GM12878 (cell line): ENCODE results near the gene TTLL11. TPM values are rescaled to one million over a fixed set of nuclear protein-coding genes. Genes with fewer than 3 reads are reported as not detected.

Experiments used
- CEBPB ChIP-seq, 2 experiments: fragments of 150-350 bp in 1 of 2; IDR thresholded peaks; 2 replicates each; pipeline ENCODE4 v1.6.1; 2012 to 2014; ENCODE audit warnings: low read depth in 2 of 2, low read length in 2 of 2, borderline replicate concordance in 1 of 2, inconsistent platforms in 1 of 2
- CHD4 ChIP-seq: fragments of 200-600 bp; sonication (generic); IDR thresholded peaks from 2 replicates; pipeline ENCODE4 v1.6.1; 2016; ENCODE audit warnings: mild to moderate bottlenecking
- EZH2 ChIP-seq: IDR thresholded peaks from 2 replicates; pipeline ENCODE4 v1.6.1; 2012; ENCODE audit warnings: low read depth, mild to moderate bottlenecking, control low read depth, inconsistent platforms, low read length, borderline replicate concordance; ENCODE audit not compliant: control insufficient read depth
- FOXM1 ChIP-seq: IDR thresholded peaks from 2 replicates; pipeline ENCODE4 v1.6.1; 2012; ENCODE audit warnings: low read depth, mild to moderate bottlenecking, inconsistent platforms, low read length, moderate library complexity
- HDAC2 ChIP-seq: fragments of 200-600 bp; sonication (generic); IDR thresholded peaks from 2 replicates; pipeline ENCODE4 v1.6.1; 2017
- LARP7 ChIP-seq: fragments of 450-650 bp; IDR thresholded peaks from 2 replicates; pipeline ENCODE4 v1.6.1; 2017; ENCODE audit warnings: mild to moderate bottlenecking
- MEF2B ChIP-seq: fragments of 450-650 bp; IDR thresholded peaks from 2 replicates; pipeline ENCODE4 v1.6.1; 2018; ENCODE audit warnings: mild to moderate bottlenecking, moderate library complexity; ENCODE audit not compliant: partially characterized antibody, poor library complexity, severe bottlenecking
- NFYA ChIP-seq: IDR thresholded peaks from 2 replicates; pipeline ENCODE4 v1.6.1; 2011; ENCODE audit warnings: low read depth, mild to moderate bottlenecking, low read length, improper control_type of control experiment, borderline replicate concordance
- RCOR1 ChIP-seq: conservative IDR thresholded peaks from 2 replicates; pipeline ENCODE4 v1.6.1; 2012; ENCODE audit warnings: low read depth, low read length, improper control_type of control experiment
- RELA ChIP-seq: fragments of 450-650 bp; IDR thresholded peaks from 2 replicates; pipeline ENCODE4 v1.8.0; 2014; ENCODE audit warnings: borderline replicate concordance; ENCODE audit not compliant: partially characterized antibody
- RELB ChIP-seq: fragments of 450-650 bp; IDR thresholded peaks from 2 replicates; pipeline ENCODE4 v1.6.1; 2017; ENCODE audit warnings: low read depth, mild to moderate bottlenecking, moderate library complexity
- SMAD1 ChIP-seq: fragments of 450-650 bp; IDR thresholded peaks from 2 replicates; pipeline ENCODE4 v1.6.1; 2018; ENCODE audit warnings: mild to moderate bottlenecking, low read depth; ENCODE audit not compliant: partially characterized antibody
- SREBF2 ChIP-seq: IDR thresholded peaks from 2 replicates; pipeline ENCODE4 v1.6.1; 2012; ENCODE audit warnings: mild to moderate bottlenecking, low read length
- TARDBP ChIP-seq: IDR thresholded peaks from 2 replicates; pipeline ENCODE4 v1.6.1; 2016; ENCODE audit warnings: borderline replicate concordance
- polyA plus RNA-seq, 11 experiments: library from polyadenylated mRNA; depleted of rRNA in 4 of 11; unstranded in 6 of 11; stranded (reverse) in 5 of 11; fragments of >200 nt; fragmentation: Nextera tagmentation in 4 of 11; fragmentation: Illumina TruSeq in 1 of 11; extraction: Ambion mirVana in 4 of 11; extraction: Trizol in 1 of 11; gene quantifications; 1 replicate in 1 of 11; 2 replicates in 10 of 11; pipeline versions ENCODE4 v1.2.1 to v1.2.3, GENCODE V29; 2011 to 2016; ENCODE audit warnings: inconsistent platforms in 2 of 11, missing spikeins in 2 of 11, low read depth in 1 of 11
- total RNA-seq, 4 experiments: library from RNA; depleted of rRNA in 3 of 4; stranded (reverse); fragments of >200 nt in 3 of 4; fragmentation: Illumina TruSeq in 1 of 4; extraction: Trizol in 1 of 4; gene quantifications; 2 replicates each; pipeline versions ENCODE4 v1.2.1 to v1.2.3, GENCODE V29; 2013 to 2021

The TTLL11 gene
- total and polyA plus RNA-seq, 10 of the 15 experiments (the other 5 are each of a cell fraction or from before 2014, with no cell fraction given) = 1.2 to 3.7 (median 2.9) TPM

- TF ChIP-seq RELA (no peak), RCOR1 (no peak), RELB (no peak), TARDBP (no peak), HDAC2 (no peak), FOXM1 (no peak), LARP7 (no peak), CHD4 (no peak), SMAD1 (no peak), CEBPB (IDR thresholded peaks at IDR 0.05; ENCODE audit: borderline replicate concordance in 1 of 2, low read depth in 2 of 2, low read length in 2 of 2) (no peak), NFYA (no peak), EZH2 (no peak), MEF2B (no peak), SREBF2 (no peak)
Observed at GRCh38 chr9:121814594-121814993, 278.5 kb downstream of the TTLL11 start (continued).
